Astrocyte (in vitro differentiated cells and primary cell): ENCODE data around the gene TSPAN4.

Source experiments
- EZH2 ChIP-seq: IDR thresholded peaks from 2 replicates; pipeline ENCODE4 v1.6.1; 2012; ENCODE audit warnings: mild to moderate bottlenecking, low read length, inconsistent platforms; ENCODE audit not compliant: insufficient read depth
- TF ChIP-seq, protein P1 (sequence below): IDR thresholded peaks from 2 replicates; pipeline ENCODE4 v1.5.1; 2011; ENCODE audit warnings: low read depth, mild to moderate bottlenecking, inconsistent platforms, low read length, moderate library complexity; ENCODE audit not compliant: insufficient read depth

DNA sequence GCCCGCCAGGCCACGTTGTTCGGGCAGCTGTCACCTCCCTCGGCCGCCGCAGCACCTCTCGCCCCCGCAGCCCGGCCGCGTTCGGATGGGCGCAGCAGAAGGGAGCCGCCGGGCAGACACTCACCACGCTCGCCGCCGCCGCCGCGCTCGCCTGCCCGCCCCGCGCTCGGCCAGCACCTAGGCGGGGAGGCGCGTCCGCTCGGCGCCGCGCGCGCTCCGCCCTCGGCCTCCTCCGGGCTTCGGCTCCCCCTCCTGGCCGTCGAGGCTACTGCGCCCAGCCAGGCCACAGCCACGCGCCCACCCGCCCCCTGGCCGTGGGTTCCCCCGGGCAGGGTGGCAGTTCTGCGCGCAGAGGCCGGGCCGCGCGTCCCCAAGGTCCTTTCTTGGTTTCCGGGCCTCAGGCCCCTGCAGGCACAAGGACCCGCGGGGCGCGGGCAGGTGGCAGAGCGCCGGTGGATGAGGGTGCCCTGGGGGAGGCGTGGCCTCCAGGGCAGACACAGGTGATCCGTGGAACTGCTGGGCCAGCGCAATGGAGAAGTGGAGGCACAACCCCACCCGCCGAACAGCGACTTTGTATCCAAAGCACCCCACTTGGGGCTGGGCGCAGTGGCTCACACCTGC, 44.4 kb upstream of the TSPAN4 start, which contains the start of gene SLC25A22:
- TF ChIP-seq, protein P1, sequence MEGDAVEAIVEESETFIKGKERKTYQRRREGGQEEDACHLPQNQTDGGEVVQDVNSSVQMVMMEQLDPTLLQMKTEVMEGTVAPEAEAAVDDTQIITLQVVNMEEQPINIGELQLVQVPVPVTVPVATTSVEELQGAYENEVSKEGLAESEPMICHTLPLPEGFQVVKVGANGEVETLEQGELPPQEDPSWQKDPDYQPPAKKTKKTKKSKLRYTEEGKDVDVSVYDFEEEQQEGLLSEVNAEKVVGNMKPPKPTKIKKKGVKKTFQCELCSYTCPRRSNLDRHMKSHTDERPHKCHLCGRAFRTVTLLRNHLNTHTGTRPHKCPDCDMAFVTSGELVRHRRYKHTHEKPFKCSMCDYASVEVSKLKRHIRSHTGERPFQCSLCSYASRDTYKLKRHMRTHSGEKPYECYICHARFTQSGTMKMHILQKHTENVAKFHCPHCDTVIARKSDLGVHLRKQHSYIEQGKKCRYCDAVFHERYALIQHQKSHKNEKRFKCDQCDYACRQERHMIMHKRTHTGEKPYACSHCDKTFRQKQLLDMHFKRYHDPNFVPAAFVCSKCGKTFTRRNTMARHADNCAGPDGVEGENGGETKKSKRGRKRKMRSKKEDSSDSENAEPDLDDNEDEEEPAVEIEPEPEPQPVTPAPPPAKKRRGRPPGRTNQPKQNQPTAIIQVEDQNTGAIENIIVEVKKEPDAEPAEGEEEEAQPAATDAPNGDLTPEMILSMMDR: peak; percentile 19
- no peak for TF ChIP-seq EZH2
